ENCODE results near the gene CDK11B.
"Not testable (repeated sequence)": the region's sequence is repeated elsewhere in the genome, so short reads cannot be mapped to it uniquely, and the experiment has no call there.

DNA sequence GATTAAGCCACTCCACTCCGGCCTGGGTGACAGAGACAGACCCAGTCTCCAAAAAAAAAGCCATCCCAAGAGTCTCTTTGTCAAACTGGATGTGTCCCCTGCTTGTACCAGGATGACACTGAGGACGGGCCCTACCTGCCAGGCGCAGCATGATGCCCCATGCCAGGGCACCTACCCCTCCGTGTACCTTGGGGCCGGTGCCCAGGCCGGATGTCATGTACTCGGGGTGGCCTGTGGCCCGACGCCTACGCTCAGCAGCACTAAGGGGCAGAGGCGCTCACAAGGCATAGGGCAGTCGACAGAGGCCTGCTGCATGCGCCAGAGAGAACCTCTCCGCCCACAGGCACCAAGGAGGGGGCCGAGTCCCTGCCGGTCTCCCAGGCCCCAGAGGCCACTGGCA, 19.4 kb downstream of the CDK11B start:
- TF ChIP-seq EZH2 (IDR thresholded peaks at IDR 0.05; ENCODE audit: insufficient read depth, low read length): not testable (repeated sequence)
- TF ChIP-seq, protein P1, sequence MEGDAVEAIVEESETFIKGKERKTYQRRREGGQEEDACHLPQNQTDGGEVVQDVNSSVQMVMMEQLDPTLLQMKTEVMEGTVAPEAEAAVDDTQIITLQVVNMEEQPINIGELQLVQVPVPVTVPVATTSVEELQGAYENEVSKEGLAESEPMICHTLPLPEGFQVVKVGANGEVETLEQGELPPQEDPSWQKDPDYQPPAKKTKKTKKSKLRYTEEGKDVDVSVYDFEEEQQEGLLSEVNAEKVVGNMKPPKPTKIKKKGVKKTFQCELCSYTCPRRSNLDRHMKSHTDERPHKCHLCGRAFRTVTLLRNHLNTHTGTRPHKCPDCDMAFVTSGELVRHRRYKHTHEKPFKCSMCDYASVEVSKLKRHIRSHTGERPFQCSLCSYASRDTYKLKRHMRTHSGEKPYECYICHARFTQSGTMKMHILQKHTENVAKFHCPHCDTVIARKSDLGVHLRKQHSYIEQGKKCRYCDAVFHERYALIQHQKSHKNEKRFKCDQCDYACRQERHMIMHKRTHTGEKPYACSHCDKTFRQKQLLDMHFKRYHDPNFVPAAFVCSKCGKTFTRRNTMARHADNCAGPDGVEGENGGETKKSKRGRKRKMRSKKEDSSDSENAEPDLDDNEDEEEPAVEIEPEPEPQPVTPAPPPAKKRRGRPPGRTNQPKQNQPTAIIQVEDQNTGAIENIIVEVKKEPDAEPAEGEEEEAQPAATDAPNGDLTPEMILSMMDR (IDR thresholded peaks at IDR 0.05; ENCODE audit: insufficient read depth, low read depth, low read length): not testable (repeated sequence)
